ENCODE data around the gene TRERF1.

The TRERF1 gene

GRCh38 chr6:42175860-42176259 is 275.9 kb downstream of the TRERF1 start:
- DNase-seq, result no peak
